ENCODE measurements around the gene LAPTM5. TPM values are rescaled to one million over a fixed set of nuclear protein-coding genes. Genes with fewer than 3 reads are reported as not detected.

LAPTM5 gene
- total RNA-seq, 1 experiment from 2014 or later: 1.5 TPM

DNA sequence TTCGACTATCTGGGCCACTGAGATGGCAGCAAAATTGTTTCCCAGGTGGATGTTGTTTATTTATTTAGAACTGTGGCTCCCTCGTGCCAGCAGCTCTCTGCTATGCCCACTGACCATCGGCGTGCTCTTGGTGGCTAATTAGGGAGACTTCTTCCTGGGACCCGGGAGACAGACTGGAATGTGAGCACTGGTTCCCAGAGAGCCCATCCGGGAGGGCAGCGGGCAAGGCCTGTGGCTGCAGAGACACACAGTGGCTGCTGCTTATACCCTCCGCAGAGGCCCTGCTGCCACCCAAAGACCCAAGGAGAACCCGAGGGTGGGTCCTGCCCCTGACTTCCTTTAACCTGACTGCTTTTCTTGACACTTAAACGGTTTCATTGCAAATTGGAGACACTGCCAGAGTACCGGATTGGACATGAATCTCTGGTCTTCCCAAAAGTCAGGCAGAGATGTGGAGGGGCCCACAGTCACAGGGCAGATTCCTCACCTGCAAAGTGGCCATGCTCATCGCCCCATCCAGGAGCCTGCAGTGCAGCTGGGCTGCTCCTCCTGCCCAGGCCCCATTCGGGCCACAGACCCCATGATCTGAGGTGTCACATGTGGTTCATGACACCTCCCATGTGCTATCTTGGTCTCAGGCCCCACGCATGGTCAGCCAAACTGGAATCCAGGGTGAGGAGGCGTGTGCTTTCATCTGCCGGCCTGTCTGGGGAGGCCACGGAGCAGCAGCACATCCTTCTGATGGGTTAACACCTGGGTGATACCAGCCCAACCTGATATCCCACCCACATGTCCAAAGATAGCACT lies 28.5 kb downstream of the LAPTM5 start:
- Histone ChIP-seq H2AFZ (ENCODE audit: low read depth, low read length, poor library complexity, severe bottlenecking) (no peak overlapping the region), H3K9me2 (ENCODE audit: insufficient read depth) (no peaks in the 10 kb centered on the region), H3K79me2 (ENCODE audit: insufficient read depth, low read length) (no peaks in the 10 kb centered on the region), H3K36me3 (ENCODE audit: control insufficient read depth in 1 of 2, insufficient read depth in 2 of 2, low read length in 2 of 2) (no peaks in the 10 kb centered on the region), H3K4me3 (replicated peaks in 1 of 2; ENCODE audit: low read depth in 1 of 2, low read length in 2 of 2) (no peak overlapping the region), H3K4me1 (ENCODE audit: control insufficient read depth in 1 of 2, insufficient read depth in 2 of 2, low read length in 2 of 2) (no peaks in the 10 kb centered on the region), H3K9ac (ENCODE audit: low read length) (no peak overlapping the region), H3K4me2 (ENCODE audit: low read length) (no peak overlapping the region), H4K20me1 (ENCODE audit: insufficient read depth) (no peaks in the 10 kb centered on the region), H3K9me3 (ENCODE audit: control insufficient read depth in 1 of 2, insufficient read depth in 1 of 2, low read depth in 1 of 2, low read length in 2 of 2) (no peaks in the 10 kb centered on the region), H3K27ac (ENCODE audit: low read depth, low read length) (no peak overlapping the region), H3K27me3 (ENCODE audit: insufficient read depth, low read length) (no peaks in the 10 kb centered on the region)
- BruUV-seq (replicated peaks): no TSS peak
- TF ChIP-seq, protein P1, sequence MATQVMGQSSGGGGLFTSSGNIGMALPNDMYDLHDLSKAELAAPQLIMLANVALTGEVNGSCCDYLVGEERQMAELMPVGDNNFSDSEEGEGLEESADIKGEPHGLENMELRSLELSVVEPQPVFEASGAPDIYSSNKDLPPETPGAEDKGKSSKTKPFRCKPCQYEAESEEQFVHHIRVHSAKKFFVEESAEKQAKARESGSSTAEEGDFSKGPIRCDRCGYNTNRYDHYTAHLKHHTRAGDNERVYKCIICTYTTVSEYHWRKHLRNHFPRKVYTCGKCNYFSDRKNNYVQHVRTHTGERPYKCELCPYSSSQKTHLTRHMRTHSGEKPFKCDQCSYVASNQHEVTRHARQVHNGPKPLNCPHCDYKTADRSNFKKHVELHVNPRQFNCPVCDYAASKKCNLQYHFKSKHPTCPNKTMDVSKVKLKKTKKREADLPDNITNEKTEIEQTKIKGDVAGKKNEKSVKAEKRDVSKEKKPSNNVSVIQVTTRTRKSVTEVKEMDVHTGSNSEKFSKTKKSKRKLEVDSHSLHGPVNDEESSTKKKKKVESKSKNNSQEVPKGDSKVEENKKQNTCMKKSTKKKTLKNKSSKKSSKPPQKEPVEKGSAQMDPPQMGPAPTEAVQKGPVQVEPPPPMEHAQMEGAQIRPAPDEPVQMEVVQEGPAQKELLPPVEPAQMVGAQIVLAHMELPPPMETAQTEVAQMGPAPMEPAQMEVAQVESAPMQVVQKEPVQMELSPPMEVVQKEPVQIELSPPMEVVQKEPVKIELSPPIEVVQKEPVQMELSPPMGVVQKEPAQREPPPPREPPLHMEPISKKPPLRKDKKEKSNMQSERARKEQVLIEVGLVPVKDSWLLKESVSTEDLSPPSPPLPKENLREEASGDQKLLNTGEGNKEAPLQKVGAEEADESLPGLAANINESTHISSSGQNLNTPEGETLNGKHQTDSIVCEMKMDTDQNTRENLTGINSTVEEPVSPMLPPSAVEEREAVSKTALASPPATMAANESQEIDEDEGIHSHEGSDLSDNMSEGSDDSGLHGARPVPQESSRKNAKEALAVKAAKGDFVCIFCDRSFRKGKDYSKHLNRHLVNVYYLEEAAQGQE (IDR thresholded peaks at IDR 0.05; ENCODE audit: low read depth): no peak
- TF ChIP-seq CBX3 (IDR thresholded peaks at IDR 0.05; ENCODE audit: low read depth) (no peak), SP1 (IDR thresholded peaks at IDR 0.05; ENCODE audit: low read depth) (no peak), ZFX (IDR thresholded peaks at IDR 0.05) (no peak), SIN3A (IDR thresholded peaks at IDR 0.05; ENCODE audit: low read depth) (no peak), EGR1 (IDR thresholded peaks at IDR 0.05; ENCODE audit: low read depth) (no peak), YY1 (IDR thresholded peaks at IDR 0.05; ENCODE audit: extremely low read depth, insufficient replicate concordance, low read depth, low read length) (no peak)
- TF ChIP-seq, protein P2, sequence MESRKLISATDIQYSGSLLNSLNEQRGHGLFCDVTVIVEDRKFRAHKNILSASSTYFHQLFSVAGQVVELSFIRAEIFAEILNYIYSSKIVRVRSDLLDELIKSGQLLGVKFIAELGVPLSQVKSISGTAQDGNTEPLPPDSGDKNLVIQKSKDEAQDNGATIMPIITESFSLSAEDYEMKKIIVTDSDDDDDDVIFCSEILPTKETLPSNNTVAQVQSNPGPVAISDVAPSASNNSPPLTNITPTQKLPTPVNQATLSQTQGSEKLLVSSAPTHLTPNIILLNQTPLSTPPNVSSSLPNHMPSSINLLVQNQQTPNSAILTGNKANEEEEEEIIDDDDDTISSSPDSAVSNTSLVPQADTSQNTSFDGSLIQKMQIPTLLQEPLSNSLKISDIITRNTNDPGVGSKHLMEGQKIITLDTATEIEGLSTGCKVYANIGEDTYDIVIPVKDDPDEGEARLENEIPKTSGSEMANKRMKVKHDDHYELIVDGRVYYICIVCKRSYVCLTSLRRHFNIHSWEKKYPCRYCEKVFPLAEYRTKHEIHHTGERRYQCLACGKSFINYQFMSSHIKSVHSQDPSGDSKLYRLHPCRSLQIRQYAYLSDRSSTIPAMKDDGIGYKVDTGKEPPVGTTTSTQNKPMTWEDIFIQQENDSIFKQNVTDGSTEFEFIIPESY (IDR thresholded peaks at IDR 0.05; ENCODE audit: extremely low read depth, insufficient replicate concordance, low read length): no peak
- TF ChIP-seq, protein P3, sequence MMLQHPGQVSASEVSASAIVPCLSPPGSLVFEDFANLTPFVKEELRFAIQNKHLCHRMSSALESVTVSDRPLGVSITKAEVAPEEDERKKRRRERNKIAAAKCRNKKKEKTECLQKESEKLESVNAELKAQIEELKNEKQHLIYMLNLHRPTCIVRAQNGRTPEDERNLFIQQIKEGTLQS (IDR thresholded peaks at IDR 0.05): no peak
- TF ChIP-seq, protein P4, sequence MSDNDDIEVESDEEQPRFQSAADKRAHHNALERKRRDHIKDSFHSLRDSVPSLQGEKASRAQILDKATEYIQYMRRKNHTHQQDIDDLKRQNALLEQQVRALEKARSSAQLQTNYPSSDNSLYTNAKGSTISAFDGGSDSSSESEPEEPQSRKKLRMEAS (IDR thresholded peaks at IDR 0.05): no peak
- ATAC-seq (no peak), DNase-seq (ENCODE audit: low read depth, low spot score) (no peak)
- ChIA-PET CTCF (interaction anchor here (0.7 to 6.1 kb wide), 4 partner anchors 10 to 53 kb away, joined by 5 to 49 read pairs (median 12); no protein-coding TSS in a partner anchor), POLR2A (no interaction called here), RAD21 (ENCODE audit: low non-redundant PET in 1 of 2, low total read pairs in 2 of 2, uncharacterized antibody in 2 of 2, unreplicated experiment in 2 of 2) (no interaction called here)
- intact Hi-C loops (cut with micrococcal nuclease): no loop called here

All from HCT116 (cell line).